Esophagus squamous epithelium (tissue), 5 donors: ENCODE results near the gene LOXHD1. TPM values are rescaled to one million over a fixed set of nuclear protein-coding genes. Genes with fewer than 3 reads are reported as not detected.

ENCODE experiments used
- DNase-seq: peaks from one replicate; lab custom pipeline; 2025; lab: John Stamatoyannopoulos, UW
- H3K27ac ChIP-seq, 4 donors: fragments of 200-600 bp; sonication (generic); one replicate each; pipeline ENCODE4 v1.5.1; 2016 to 2019; ENCODE audit warnings: mild to moderate bottlenecking in 1 of 4
- H3K27me3 ChIP-seq, 4 donors: fragments of 200-600 bp; sonication (generic); 1 replicate in 3 of 4; 2 replicates in 1 of 4; pipeline versions ENCODE4 v1.5.1 to v1.6.0; 2017 to 2021; ENCODE audit warnings: antibody characterized with exemption in 1 of 4
- H3K36me3 ChIP-seq, 3 donors: fragments of 200-600 bp; sonication (generic); one replicate each; pipeline ENCODE4 v1.5.1; 2016 to 2019
- H3K4me1 ChIP-seq, 3 donors: fragments of 200-600 bp; sonication (generic); one replicate each; pipeline ENCODE4 v1.5.1; 2017 to 2019
- H3K4me3 ChIP-seq, 4 donors: fragments of 200-600 bp; sonication (generic); 1 replicate in 3 of 4; 2 replicates in 1 of 4; pipeline ENCODE4 v1.5.1; 2016 to 2019; ENCODE audit warnings: mild to moderate bottlenecking in 2 of 4, moderate library complexity in 1 of 4
- H3K9me3 ChIP-seq, 3 donors: fragments of 200-600 bp; sonication (generic); one replicate each; pipeline ENCODE4 v1.5.1; 2016 to 2019
- CTCF ChIP-seq, 6 experiments: fragments of 450-650 bp in 4 of 6; fragments of 200-600 bp in 2 of 6; sonication (generic) in 2 of 6; IDR thresholded peaks; one replicate each; pipeline ENCODE4 v1.5.1; 2016 to 2019; ENCODE audit warnings: antibody characterized with exemption in 6 of 6, mild to moderate bottlenecking in 4 of 6, moderate library complexity in 4 of 6
- POLR2A ChIP-seq, 4 donors: fragments of 450-650 bp; IDR thresholded peaks; one replicate each; pipeline ENCODE4 v1.6.1; 2017; ENCODE audit warnings: antibody characterized with exemption in 4 of 4, mild to moderate bottlenecking in 4 of 4, moderate library complexity in 3 of 4
- WGBS, 2 donors: methylation state at CpG; one replicate each; pipeline ENCODE4 v1.1.5; 2018; 5-methylcytosine and 5-hydroxymethylcytosine counted together
- intact Hi-C: fragments of 100-400 bp; cut with DNase I; formaldehyde crosslinking; loops from one replicate; pipeline ENCODE4 v1.15.0; 2022
- total RNA-seq, 4 donors: library from RNA; depleted of rRNA; stranded (reverse); fragments of >200 nt; gene quantifications; one replicate each; pipeline ENCODE4 v1.1.0, GENCODE V29; 2016
- donor health status: DM: yes; HTN: yes; CAD: no.

The LOXHD1 gene
- total RNA-seq, 4 donors from 2014 or later = 0.19 TPM; not detected in 3

DNA sequence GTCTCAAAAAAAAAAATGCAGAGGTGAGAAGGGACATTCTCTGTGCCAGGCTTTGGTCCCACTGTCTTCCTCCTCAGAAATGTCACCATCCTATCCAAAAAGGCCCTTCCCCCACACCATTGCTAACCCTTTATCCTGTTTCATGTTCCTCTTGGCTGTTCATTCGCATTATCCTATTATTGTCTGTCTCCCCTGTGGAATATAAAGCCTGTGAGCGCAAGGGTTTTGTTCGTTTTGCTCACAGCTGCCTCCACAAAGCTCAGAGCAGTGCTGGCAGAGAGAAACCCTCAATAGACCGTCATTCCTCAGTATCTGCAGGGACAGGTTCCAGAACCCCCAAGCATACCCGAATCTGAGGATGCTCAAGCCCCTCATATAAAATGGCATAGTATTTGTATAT lies 91.8 kb downstream of the LOXHD1 start:
- H3K27me3 ChIP-seq = peaks cover 0 to 27% (median 0%) of the 10 kb centered on the region in 4 donors
- WGBS, 2 donors = 65 to 76% methylated on average over 5 of the region's 5 CpGs
- intact Hi-C loops = no loop called here
- no peak for TF ChIP-seq CTCF (IDR thresholded peaks at IDR 0.05)
- no peaks in the 10 kb centered on the region for H3K4me1 ChIP-seq
- no peak overlapping the region for H3K4me3 ChIP-seq
- no peaks in the 10 kb centered on the region for H3K9me3 ChIP-seq
- H3K36me3 ChIP-seq = no peaks in the 10 kb centered on the region
- DNase-seq = no peak
- H3K27ac ChIP-seq = no peak overlapping the region

- no peak overlapping the region for H3K27ac ChIP-seq
- no peaks in the 10 kb centered on the region for H3K4me1 ChIP-seq
- H3K9me3 ChIP-seq = no peaks in the 10 kb centered on the region
- no peak for DNase-seq
- TF ChIP-seq CTCF (IDR thresholded peaks at IDR 0.05) (no peak), POLR2A (IDR thresholded peaks at IDR 0.05) (no peak)
- H3K4me3 ChIP-seq = no peak overlapping the region
- WGBS, 2 donors = 57 to 63% methylated on average over 4 of the region's 4 CpGs
- intact Hi-C loops = no loop called here
- peaks cover 0 to 27% (median 0%) of the 10 kb centered on the region in 4 donors for H3K27me3 ChIP-seq
- no peaks in the 10 kb centered on the region for H3K36me3 ChIP-seq
Measured at GRCh38 chr18:46563317-46563716, 93.7 kb downstream of the LOXHD1 start.

- H3K4me3 ChIP-seq = no peak overlapping the region
- no peak for TF ChIP-seq POLR2A (IDR thresholded peaks at IDR 0.05)
- TF ChIP-seq CTCF (IDR thresholded peaks at IDR 0.05) = no peak
- no peak overlapping the region for H3K27ac ChIP-seq
- peaks cover 0 to 27% (median 0%) of the 10 kb centered on the region in 4 donors for H3K27me3 ChIP-seq
- no peaks in the 10 kb centered on the region for H3K9me3 ChIP-seq
- no peaks in the 10 kb centered on the region for H3K4me1 ChIP-seq
- H3K36me3 ChIP-seq = no peaks in the 10 kb centered on the region
- no peak for DNase-seq
- 70 to 72% methylated on average over 10 to 12 of the region's 12 CpGs for WGBS, 2 donors
- intact Hi-C loops = no loop called here
Measured at GRCh38 chr18:46562674-46563192, 94.3 kb downstream of the LOXHD1 start.

- Histone ChIP-seq H3K27ac (no peak overlapping the region), H3K9me3 (no peaks in the 10 kb centered on the region), H3K36me3 (no peaks in the 10 kb centered on the region), H3K4me3 (no peak overlapping the region), H3K27me3 (peaks cover 0 to 18% (median 0%) of the 10 kb centered on the region in 4 donors), H3K4me1 (no peaks in the 10 kb centered on the region)
- TF ChIP-seq POLR2A (IDR thresholded peaks at IDR 0.05) (no peak), CTCF (IDR thresholded peaks at IDR 0.05) (no peak)
- intact Hi-C loops = no loop called here
- DNase-seq = no peak
- 85 to 99% methylated on average over 11 of the region's 11 CpGs for WGBS, 2 donors
Measured at GRCh38 chr18:46560671-46561045, 96.4 kb downstream of the LOXHD1 start.

DNA sequence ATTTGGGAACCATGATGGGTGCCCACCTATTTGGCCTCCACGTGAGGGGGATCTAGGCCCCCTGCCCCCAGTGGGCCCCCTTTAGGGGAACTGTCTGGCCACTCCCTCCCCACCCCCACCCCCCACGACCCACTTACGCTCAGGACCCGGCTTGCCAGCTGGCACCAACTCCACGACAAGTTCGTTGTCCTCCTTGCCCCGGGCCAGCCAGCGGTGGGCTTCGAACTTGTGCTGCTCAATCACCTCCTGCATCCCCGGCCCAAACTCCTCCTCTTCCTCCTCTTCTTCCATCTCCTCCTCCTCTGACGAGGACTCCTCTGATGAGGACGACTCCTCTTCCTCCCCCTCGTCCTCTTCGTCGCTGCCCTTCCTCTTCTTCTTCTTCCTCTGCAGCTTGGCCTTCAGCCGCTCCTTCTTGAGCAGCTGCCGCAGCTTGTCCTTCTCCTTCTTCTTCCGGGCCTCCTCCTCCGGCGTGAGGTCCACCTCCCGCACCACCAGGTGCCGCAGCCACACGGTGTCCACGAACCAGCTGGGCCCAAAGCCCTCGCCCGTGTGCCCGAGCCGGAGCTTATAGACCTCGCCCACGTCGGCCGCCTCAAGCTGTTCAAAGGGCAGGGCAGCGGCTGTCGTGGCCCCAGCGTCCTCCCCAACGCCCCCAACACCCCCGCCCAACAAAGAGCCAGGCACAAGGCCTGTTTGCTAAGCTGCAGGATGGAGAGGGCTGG lies 96.9 kb downstream of the LOXHD1 start:
- Histone ChIP-seq H3K36me3 (no peaks in the 10 kb centered on the region), H3K9me3 (no peaks in the 10 kb centered on the region), H3K4me3 (no peak overlapping the region), H3K4me1 (no peaks in the 10 kb centered on the region), H3K27me3 (peaks cover 0 to 14% (median 0%) of the 10 kb centered on the region in 4 donors), H3K27ac (no peak overlapping the region)
- intact Hi-C loops = no loop called here
- DNase-seq = no peak
- TF ChIP-seq POLR2A (IDR thresholded peaks at IDR 0.05) (no peak), CTCF (IDR thresholded peaks at IDR 0.05) (no peak)
- WGBS, 2 donors = 80 to 89% methylated on average over 16 to 25 of the region's 37 CpGs
